WTC11 (cell line): ENCODE measurements around the gene CDKL5. TPM values are rescaled to one million over a fixed set of nuclear protein-coding genes. Genes with fewer than 3 reads are reported as not detected.

ENCODE experiments used
- ATAC-seq: fragments of 200-7000 bp; cut with Tn5 transposase; 2 replicates; pipeline ENCODE4 v1.10.0; 2021; ENCODE audit warnings: mild to moderate bottlenecking, moderate library complexity
- CTCF ChIA-PET: fragments of 300-600 bp; sonication (Branson Sonifier 250); formaldehyde crosslinking; loops from one replicate; lab custom pipeline; 2021; ENCODE audit warnings: antibody characterized with exemption; lab: Charles Lee
- POLR2A ChIA-PET: fragments of 350-600 bp; sonication (Branson Sonifier 250); formaldehyde crosslinking; loops from one replicate; lab custom pipeline; 2021; ENCODE audit warnings: antibody characterized with exemption; lab: Charles Lee
- DNase-seq: peaks from one replicate; pipeline ENCODE4 v3.0.0; 2021; ENCODE audit warnings: low spot score
- H3K27ac Mint-ChIP-seq: 2 replicates; pipeline ENCODE4 v1.8.0; 2021; ENCODE audit warnings: mixed read lengths
- H3K27me3 Mint-ChIP-seq: 2 replicates; pipeline ENCODE4 v1.8.0; 2021; ENCODE audit warnings: low read depth, mild to moderate bottlenecking, moderate library complexity, mixed read lengths
- H3K36me3 Mint-ChIP-seq: 2 replicates; pipeline ENCODE4 v1.8.0; 2021; ENCODE audit warnings: mixed read lengths
- H3K4me1 Mint-ChIP-seq: 2 replicates; pipeline ENCODE4 v1.8.0; 2022; ENCODE audit warnings: mixed read lengths
- H3K4me3 Mint-ChIP-seq: 2 replicates; pipeline ENCODE4 v1.8.0; 2021; ENCODE audit warnings: mild to moderate bottlenecking, moderate library complexity, mixed read lengths
- H3K9me3 Mint-ChIP-seq: 2 replicates; pipeline ENCODE4 v1.8.0; 2021; ENCODE audit warnings: mixed read lengths
- CREM ChIP-seq: sonication (generic); formaldehyde crosslinking; IDR thresholded peaks from 2 replicates; pipeline ENCODE4 v1.8.1; 2022; ENCODE audit warnings: mild to moderate bottlenecking, missing genetic modification reagents, moderate library complexity
- FOXJ3 ChIP-seq: sonication (generic); formaldehyde crosslinking; IDR thresholded peaks from 2 replicates; pipeline ENCODE4 v1.9.0; 2021; ENCODE audit warnings: missing genetic modification reagents, mild to moderate bottlenecking, borderline replicate concordance
- GABPB1 ChIP-seq: sonication (generic); formaldehyde crosslinking; IDR thresholded peaks from 2 replicates; pipeline ENCODE4 v1.8.1; 2023; ENCODE audit warnings: mild to moderate bottlenecking, missing genetic modification reagents
- IRF1 ChIP-seq: sonication (generic); formaldehyde crosslinking; IDR thresholded peaks from 2 replicates; pipeline ENCODE4 v1.8.0; 2023; ENCODE audit warnings: missing genetic modification reagents
- JAZF1 ChIP-seq: fragments of 250-450 bp; sonication (Bioruptor Pico); IDR thresholded peaks from 2 replicates; pipeline ENCODE4 v1.9.0; 2021; ENCODE audit warnings: moderate library complexity, mild to moderate bottlenecking, inconsistent platforms
- OVOL2 ChIP-seq: fragments of 250-450 bp; sonication (Bioruptor Pico); IDR thresholded peaks from 2 replicates; pipeline ENCODE4 v1.9.0; 2021; ENCODE audit warnings: mild to moderate bottlenecking, borderline replicate concordance
- RORB ChIP-seq: fragments of 250-450 bp; sonication (Bioruptor Pico); IDR thresholded peaks from 2 replicates; pipeline ENCODE4 v1.9.0; 2021; ENCODE audit warnings: mild to moderate bottlenecking
- ZBTB21 ChIP-seq: sonication (generic); formaldehyde crosslinking; IDR thresholded peaks from 2 replicates; pipeline ENCODE4 v1.8.1; 2023; ENCODE audit warnings: mild to moderate bottlenecking, missing genetic modification reagents, borderline replicate concordance
- ZNF671 ChIP-seq: fragments of 250-450 bp; sonication (Bioruptor Pico); IDR thresholded peaks from 2 replicates; pipeline ENCODE4 v1.8.0; 2021; ENCODE audit warnings: mild to moderate bottlenecking
- total RNA-seq: library from RNA; stranded (reverse); gene quantifications from 3 replicates; pipeline ENCODE4 v1.2.3, GENCODE V29; 2021
- TF ChIP-seq, protein P1 (sequence below): sonication (generic); formaldehyde crosslinking; IDR thresholded peaks from 2 replicates; pipeline ENCODE4 v1.8.0; 2023; ENCODE audit warnings: mild to moderate bottlenecking, missing genetic modification reagents
- TF ChIP-seq, protein P2 (sequence below): sonication (generic); formaldehyde crosslinking; IDR thresholded peaks from 2 replicates; pipeline ENCODE4 v1.8.0; 2022; ENCODE audit warnings: mild to moderate bottlenecking, missing genetic modification reagents
- TF ChIP-seq, protein P3 (sequence below): sonication (generic); formaldehyde crosslinking; conservative IDR thresholded peaks from 2 replicates; pipeline ENCODE4 v1.8.1; 2023; ENCODE audit warnings: mild to moderate bottlenecking, low read depth, missing genetic modification reagents, moderate library complexity
- TF ChIP-seq, protein P4 (sequence below): fragments of 200-600 bp; IDR thresholded peaks from 2 replicates; pipeline ENCODE4 v1.8.0; 2022; ENCODE audit warnings: antibody characterized with exemption

The CDKL5 gene
- total RNA-seq, 1 experiment from 2014 or later: 13.6 TPM

DNA sequence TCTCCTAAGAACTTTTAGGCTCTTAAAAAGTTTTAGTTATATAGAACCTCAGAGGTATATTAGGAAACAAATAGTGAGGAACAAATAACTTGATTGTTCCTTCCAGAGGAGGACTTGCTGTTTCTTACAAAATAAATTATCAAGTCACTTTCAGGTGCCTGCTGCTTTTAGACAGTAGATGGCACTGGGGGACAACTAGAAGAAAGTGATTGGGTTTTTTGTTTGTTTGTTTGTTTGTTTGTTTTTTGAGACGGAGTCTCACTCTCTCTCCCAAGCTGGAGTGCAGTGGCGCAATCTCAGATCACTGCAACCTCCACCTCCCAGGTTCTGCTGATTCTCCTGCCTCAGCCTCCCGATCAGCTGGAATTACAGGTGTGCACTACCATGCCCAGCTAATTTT is 35.4 kb upstream of the CDKL5 start:
- Mint-ChIP-seq H3K27ac (no peak overlapping the region), H3K27me3 (no peaks in the 10 kb centered on the region), H3K36me3 (no peaks in the 10 kb centered on the region), H3K4me3 (no peak overlapping the region), H3K9me3 (no peaks in the 10 kb centered on the region)
- ChIA-PET POLR2A (no interaction called here), CTCF (interaction anchor here (0.6 to 0.8 kb wide), 5 partner anchors 21 to 497 kb away, joined by 3 to 4 read pairs (median 3); partner anchors contain the start of gene CDKL5)
- no peak for DNase-seq
- no peak for TF ChIP-seq FOXJ3 (CRISPR knock-in tag)
- TF ChIP-seq JAZF1 (CRISPR knock-in tag): no peak
- no peak for TF ChIP-seq RORB
- TF ChIP-seq ZBTB21 (CRISPR knock-in tag): no peak
- TF ChIP-seq, protein P1, sequence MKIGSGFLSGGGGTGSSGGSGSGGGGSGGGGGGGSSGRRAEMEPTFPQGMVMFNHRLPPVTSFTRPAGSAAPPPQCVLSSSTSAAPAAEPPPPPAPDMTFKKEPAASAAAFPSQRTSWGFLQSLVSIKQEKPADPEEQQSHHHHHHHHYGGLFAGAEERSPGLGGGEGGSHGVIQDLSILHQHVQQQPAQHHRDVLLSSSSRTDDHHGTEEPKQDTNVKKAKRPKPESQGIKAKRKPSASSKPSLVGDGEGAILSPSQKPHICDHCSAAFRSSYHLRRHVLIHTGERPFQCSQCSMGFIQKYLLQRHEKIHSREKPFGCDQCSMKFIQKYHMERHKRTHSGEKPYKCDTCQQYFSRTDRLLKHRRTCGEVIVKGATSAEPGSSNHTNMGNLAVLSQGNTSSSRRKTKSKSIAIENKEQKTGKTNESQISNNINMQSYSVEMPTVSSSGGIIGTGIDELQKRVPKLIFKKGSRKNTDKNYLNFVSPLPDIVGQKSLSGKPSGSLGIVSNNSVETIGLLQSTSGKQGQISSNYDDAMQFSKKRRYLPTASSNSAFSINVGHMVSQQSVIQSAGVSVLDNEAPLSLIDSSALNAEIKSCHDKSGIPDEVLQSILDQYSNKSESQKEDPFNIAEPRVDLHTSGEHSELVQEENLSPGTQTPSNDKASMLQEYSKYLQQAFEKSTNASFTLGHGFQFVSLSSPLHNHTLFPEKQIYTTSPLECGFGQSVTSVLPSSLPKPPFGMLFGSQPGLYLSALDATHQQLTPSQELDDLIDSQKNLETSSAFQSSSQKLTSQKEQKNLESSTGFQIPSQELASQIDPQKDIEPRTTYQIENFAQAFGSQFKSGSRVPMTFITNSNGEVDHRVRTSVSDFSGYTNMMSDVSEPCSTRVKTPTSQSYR (CRISPR knock-in tag): no peak
- TF ChIP-seq, protein P2, sequence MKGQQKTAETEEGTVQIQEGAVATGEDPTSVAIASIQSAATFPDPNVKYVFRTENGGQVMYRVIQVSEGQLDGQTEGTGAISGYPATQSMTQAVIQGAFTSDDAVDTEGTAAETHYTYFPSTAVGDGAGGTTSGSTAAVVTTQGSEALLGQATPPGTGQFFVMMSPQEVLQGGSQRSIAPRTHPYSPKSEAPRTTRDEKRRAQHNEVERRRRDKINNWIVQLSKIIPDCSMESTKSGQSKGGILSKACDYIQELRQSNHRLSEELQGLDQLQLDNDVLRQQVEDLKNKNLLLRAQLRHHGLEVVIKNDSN: no peak
- TF ChIP-seq CREM: no peak
- TF ChIP-seq, protein P3, sequence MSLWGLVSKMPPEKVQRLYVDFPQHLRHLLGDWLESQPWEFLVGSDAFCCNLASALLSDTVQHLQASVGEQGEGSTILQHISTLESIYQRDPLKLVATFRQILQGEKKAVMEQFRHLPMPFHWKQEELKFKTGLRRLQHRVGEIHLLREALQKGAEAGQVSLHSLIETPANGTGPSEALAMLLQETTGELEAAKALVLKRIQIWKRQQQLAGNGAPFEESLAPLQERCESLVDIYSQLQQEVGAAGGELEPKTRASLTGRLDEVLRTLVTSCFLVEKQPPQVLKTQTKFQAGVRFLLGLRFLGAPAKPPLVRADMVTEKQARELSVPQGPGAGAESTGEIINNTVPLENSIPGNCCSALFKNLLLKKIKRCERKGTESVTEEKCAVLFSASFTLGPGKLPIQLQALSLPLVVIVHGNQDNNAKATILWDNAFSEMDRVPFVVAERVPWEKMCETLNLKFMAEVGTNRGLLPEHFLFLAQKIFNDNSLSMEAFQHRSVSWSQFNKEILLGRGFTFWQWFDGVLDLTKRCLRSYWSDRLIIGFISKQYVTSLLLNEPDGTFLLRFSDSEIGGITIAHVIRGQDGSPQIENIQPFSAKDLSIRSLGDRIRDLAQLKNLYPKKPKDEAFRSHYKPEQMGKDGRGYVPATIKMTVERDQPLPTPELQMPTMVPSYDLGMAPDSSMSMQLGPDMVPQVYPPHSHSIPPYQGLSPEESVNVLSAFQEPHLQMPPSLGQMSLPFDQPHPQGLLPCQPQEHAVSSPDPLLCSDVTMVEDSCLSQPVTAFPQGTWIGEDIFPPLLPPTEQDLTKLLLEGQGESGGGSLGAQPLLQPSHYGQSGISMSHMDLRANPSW (CRISPR knock-in tag): no peak
- TF ChIP-seq, all 79 proteins: peak for 0
- peaks cover 3% of the 10 kb centered on the region for H3K4me1 Mint-ChIP-seq
- ATAC-seq: no peak

- no peaks in the 10 kb centered on the region for H3K36me3 Mint-ChIP-seq
- ATAC-seq: no peak
Measured at GRCh38 chrX:18390941-18391538, 34.4 kb upstream of the CDKL5 start.

More at GRCh38 chrX:18390941-18391538, 34.4 kb upstream of the CDKL5 start:
- TF ChIP-seq ZNF671 (CRISPR knock-in tag) (no peak), OVOL2 (CRISPR knock-in tag) (no peak), ZBTB21 (CRISPR knock-in tag) (no peak), IRF1 (CRISPR knock-in tag) (no peak), GABPB1 (CRISPR knock-in tag) (no peak)
- TF ChIP-seq, protein P4, sequence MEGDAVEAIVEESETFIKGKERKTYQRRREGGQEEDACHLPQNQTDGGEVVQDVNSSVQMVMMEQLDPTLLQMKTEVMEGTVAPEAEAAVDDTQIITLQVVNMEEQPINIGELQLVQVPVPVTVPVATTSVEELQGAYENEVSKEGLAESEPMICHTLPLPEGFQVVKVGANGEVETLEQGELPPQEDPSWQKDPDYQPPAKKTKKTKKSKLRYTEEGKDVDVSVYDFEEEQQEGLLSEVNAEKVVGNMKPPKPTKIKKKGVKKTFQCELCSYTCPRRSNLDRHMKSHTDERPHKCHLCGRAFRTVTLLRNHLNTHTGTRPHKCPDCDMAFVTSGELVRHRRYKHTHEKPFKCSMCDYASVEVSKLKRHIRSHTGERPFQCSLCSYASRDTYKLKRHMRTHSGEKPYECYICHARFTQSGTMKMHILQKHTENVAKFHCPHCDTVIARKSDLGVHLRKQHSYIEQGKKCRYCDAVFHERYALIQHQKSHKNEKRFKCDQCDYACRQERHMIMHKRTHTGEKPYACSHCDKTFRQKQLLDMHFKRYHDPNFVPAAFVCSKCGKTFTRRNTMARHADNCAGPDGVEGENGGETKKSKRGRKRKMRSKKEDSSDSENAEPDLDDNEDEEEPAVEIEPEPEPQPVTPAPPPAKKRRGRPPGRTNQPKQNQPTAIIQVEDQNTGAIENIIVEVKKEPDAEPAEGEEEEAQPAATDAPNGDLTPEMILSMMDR: no peak
- Mint-ChIP-seq H3K4me1 (peaks cover 3% of the 10 kb centered on the region), H3K4me3 (no peak overlapping the region), H3K27ac (peak overlapping the region; percentile 50; the same call in 1 of the 2 replicates), H3K9me3 (no peaks in the 10 kb centered on the region), H3K27me3 (no peaks in the 10 kb centered on the region)
- CTCF ChIA-PET: no interaction called here
- DNase-seq: peak; percentile 63
- POLR2A ChIA-PET: no interaction called here
